Adrenal gland (tissue), 5 donors: ENCODE data around the gene SLC35F2.

Experiments
- CTCF ChIP-seq, 6 experiments: fragments of 450-650 bp in 4 of 6; fragments of 200-600 bp in 2 of 6; sonication (generic) in 1 of 6; IDR thresholded peaks; 1 replicate in 5 of 6; 2 replicates in 1 of 6; pipeline versions ENCODE4 v1.5.1 to v1.8.0; 2016 to 2021; ENCODE audit warnings: antibody characterized with exemption in 6 of 6, mild to moderate bottlenecking in 2 of 6, moderate library complexity in 1 of 6
- POLR2A ChIP-seq, 2 donors: fragments of 450-650 bp; IDR thresholded peaks; one replicate each; pipeline ENCODE4 v1.6.1; 2017; ENCODE audit warnings: antibody characterized with exemption in 2 of 2, mild to moderate bottlenecking in 2 of 2, moderate library complexity in 1 of 2
- donor health status: DM: no; HTN: no; CAD: no.

DNA sequence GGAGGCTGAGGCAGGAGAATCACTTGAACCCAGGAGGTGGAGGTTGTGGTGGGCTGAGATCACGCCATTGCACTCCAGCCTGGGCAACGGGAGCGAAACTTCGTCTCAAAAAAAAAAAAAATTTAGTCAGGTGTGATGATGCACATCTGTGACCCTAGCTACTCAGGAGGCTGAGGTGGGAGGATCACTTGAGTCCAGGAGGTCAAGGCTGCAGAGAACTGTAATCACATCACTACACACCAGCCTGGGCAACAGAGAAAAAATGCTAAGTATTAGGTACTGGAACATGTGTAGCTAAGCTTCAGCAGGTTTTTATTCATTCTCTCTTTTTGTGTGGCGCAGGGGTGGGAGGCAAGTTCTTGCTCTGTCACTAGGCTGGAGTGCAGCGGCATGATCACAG is 82.5 kb downstream of the SLC35F2 start:
- no peak for TF ChIP-seq CTCF (IDR thresholded peaks at IDR 0.05)
- no peak for TF ChIP-seq POLR2A (IDR thresholded peaks at IDR 0.05)
